Measurements from ENCODE around the gene OSMR. TPM values are rescaled to one million over a fixed set of nuclear protein-coding genes. Genes with fewer than 3 reads are reported as not detected.

Gene OSMR
- total and polyA plus RNA-seq, 9 of the 15 experiments (the other 6 are each of a cell fraction or from before 2014, with no cell fraction given) = 0.18 to 1.7 (median 0.94) TPM

GRCh38 chr5:38911933-38912332 is 66.1 kb downstream of the OSMR start:
- Histone ChIP-seq H3K27ac (ENCODE audit: extremely low read depth, low read depth, low read length) (no peak overlapping the region), H3K4me3 (no peak overlapping the region), H4K20me1 (replicated peaks; ENCODE audit: control insufficient read depth, insufficient read depth, low read length) (no peaks in the 10 kb centered on the region), H3K4me1 (replicated peaks in 1 of 2; ENCODE audit: control insufficient read depth in 2 of 2, insufficient read depth in 2 of 2, low read length in 2 of 2) (no peaks in the 10 kb centered on the region), H3K27me3 (ENCODE audit: control insufficient read depth in 2 of 2, insufficient read depth in 2 of 2, low read length in 2 of 2) (0 out of 5 replicates have a peak, but pooled peaks cover 0 to 5% of the 10 kb centered on the region in 2 experiments), H3K9me1 (ENCODE audit: control insufficient read depth, insufficient read depth, low read length) (no peaks in the 10 kb centered on the region), H2AFZ (ENCODE audit: low read depth, low read length) (no peak overlapping the region), H3K36me3 (ENCODE audit: control insufficient read depth, insufficient read depth, low read length) (no peaks in the 10 kb centered on the region), H3K79me2 (ENCODE audit: control insufficient read depth, insufficient read depth, low read length) (no peaks in the 10 kb centered on the region), H3K4me2 (ENCODE audit: insufficient read depth, low read length) (no peak overlapping the region), H3K9me3 (replicated peaks; ENCODE audit: control insufficient read depth, insufficient read depth, low read depth, low read length) (no peaks in the 10 kb centered on the region), H3K9ac (ENCODE audit: insufficient read depth in 1 of 2, low read depth in 2 of 2, low read length in 2 of 2) (no peak overlapping the region)
- TF ChIP-seq SPI1 (IDR thresholded peaks at IDR 0.05; ENCODE audit: borderline replicate concordance, low read depth, low read length) = peak; percentile 78
- no peak for TF ChIP-seq ZNF785 (CRISPR knock-in tag; IDR thresholded peaks at IDR 0.05)
- CTCF ChIA-PET (ENCODE audit: low intra/inter-chr PET ratio) = no interaction called here
- no peak for ATAC-seq
- no peak for FAIRE-seq
- BruUV-seq (replicated peaks) = no TSS peak
- POLR2A ChIA-PET = no interaction called here
- 1% methylated on average over 3 of the region's 3 CpGs for WGBS (ENCODE audit: insufficient coverage, low coverage, missing lambda C conversion rate)
- in situ Hi-C loops (cut with MboI) = no loop called here
- DNase-seq (ENCODE audit: extremely low read depth in 1 of 4, low spot score in 3 of 4) = no peak
- intact Hi-C loops (cut with micrococcal nuclease) = no loop called here

- Histone ChIP-seq H3K4me3 (no peak overlapping the region), H3K9me1 (ENCODE audit: control insufficient read depth, insufficient read depth, low read length) (no peaks in the 10 kb centered on the region), H2AFZ (ENCODE audit: low read depth, low read length) (no peak overlapping the region), H3K36me3 (ENCODE audit: control insufficient read depth, insufficient read depth, low read length) (no peaks in the 10 kb centered on the region), H3K9ac (ENCODE audit: insufficient read depth in 1 of 2, low read depth in 2 of 2, low read length in 2 of 2) (no peak overlapping the region), H3K4me2 (ENCODE audit: insufficient read depth, low read length) (no peak overlapping the region), H3K4me1 (replicated peaks in 1 of 2; ENCODE audit: control insufficient read depth in 2 of 2, insufficient read depth in 2 of 2, low read length in 2 of 2) (no peaks in the 10 kb centered on the region), H3K79me2 (ENCODE audit: control insufficient read depth, insufficient read depth, low read length) (no peaks in the 10 kb centered on the region), H3K9me3 (replicated peaks; ENCODE audit: control insufficient read depth, insufficient read depth, low read depth, low read length) (no peaks in the 10 kb centered on the region), H4K20me1 (replicated peaks; ENCODE audit: control insufficient read depth, insufficient read depth, low read length) (no peaks in the 10 kb centered on the region), H3K27me3 (ENCODE audit: control insufficient read depth in 2 of 2, insufficient read depth in 2 of 2, low read length in 2 of 2) (no peaks in the 10 kb centered on the region), H3K27ac (ENCODE audit: extremely low read depth, low read depth, low read length) (no peak overlapping the region)
- TF ChIP-seq GTF2E2 (tag; IDR thresholded peaks at IDR 0.05) (no peak), HDAC2 (IDR thresholded peaks at IDR 0.05) (no peak), ATF2 (CRISPR knock-in tag; IDR thresholded peaks at IDR 0.05) (no peak)
- intact Hi-C loops (cut with micrococcal nuclease) = no loop called here
- ATAC-seq (no peak), FAIRE-seq (no peak), DNase-seq (ENCODE audit: extremely low read depth in 1 of 4, low spot score in 3 of 4) (no peak)
- ChIA-PET CTCF (ENCODE audit: low intra/inter-chr PET ratio) (no interaction called here), POLR2A (no interaction called here)
- no TSS peak for BruUV-seq (replicated peaks)
- in situ Hi-C loops (cut with MboI) = no loop called here
- WGBS (ENCODE audit: insufficient coverage, low coverage, missing lambda C conversion rate) = 3% methylated on average over 2 of the region's 2 CpGs
Measured at GRCh38 chr5:38913714-38914113, 67.9 kb downstream of the OSMR start.
